ENCODE results near the gene DLGAP5. TPM values are rescaled to one million over a fixed set of nuclear protein-coding genes. Genes with fewer than 3 reads are reported as not detected.

Gene DLGAP5
- total and polyA plus RNA-seq, 2 of the 13 experiments (the other 11 are each of a cell fraction or from before 2014, with no cell fraction given) = 7.7 to 55.8 TPM

DNA sequence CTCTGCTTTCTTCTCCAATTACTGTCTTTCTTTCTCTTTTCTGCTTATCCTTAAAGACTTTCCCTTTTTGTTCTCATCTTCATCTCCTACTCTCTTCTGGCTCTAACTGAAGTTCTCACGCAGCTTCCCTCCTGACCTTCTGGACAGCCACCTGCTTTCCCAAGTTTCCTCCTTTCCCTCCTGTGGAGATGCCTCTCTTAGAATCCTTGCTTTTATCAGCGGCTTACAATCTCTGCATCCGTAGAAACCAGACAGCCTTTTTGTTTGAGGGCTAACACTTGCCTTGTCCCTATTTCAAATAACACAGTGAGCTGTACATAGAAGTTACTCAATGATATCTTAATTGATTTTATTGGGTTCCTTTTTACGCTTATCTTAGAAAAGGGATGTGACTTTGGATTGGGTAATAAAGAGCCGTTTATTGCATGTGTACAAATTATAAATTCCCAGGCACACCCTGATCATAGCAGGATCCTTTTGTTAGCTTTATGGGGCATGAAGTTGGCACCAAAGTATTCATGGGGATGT lies 64.4 kb downstream of the DLGAP5 start (continued):
- TF ChIP-seq FOXK2 (IDR thresholded peaks at IDR 0.05) (no peak), ZNF282 (IDR thresholded peaks at IDR 0.05; ENCODE audit: partially characterized antibody) (no peak), ZNF510 (CRISPR knock-in tag; IDR thresholded peaks at IDR 0.05; ENCODE audit: low read depth) (no peak), ZNF784 (CRISPR knock-in tag; IDR thresholded peaks at IDR 0.05; ENCODE audit: borderline replicate concordance) (no peak)

GRCh38 chr14:55126034-55126433 lies 65.4 kb downstream of the DLGAP5 start:
- Histone ChIP-seq H3K36me3 (replicated peaks in 1 of 2; ENCODE audit: control insufficient read depth in 1 of 2, insufficient read depth in 2 of 2, low read length in 2 of 2) (no peaks in the 10 kb centered on the region), H3K4me2 (ENCODE audit: low read depth, low read length) (no peak overlapping the region), H3K9ac (ENCODE audit: insufficient read depth, low read depth, low read length) (no peak overlapping the region), H2AFZ (ENCODE audit: low read length) (no peak overlapping the region), H3K27ac (ENCODE audit: extremely low read length, insufficient read depth, low read length) (no peak overlapping the region), H3K27me3 (ENCODE audit: control insufficient read depth in 1 of 2, insufficient read depth in 2 of 2, low read length in 2 of 2) (peaks cover 2 to 14% of the 10 kb centered on the region in 2 experiments; a peak in 3 of 5 replicates), H3K9me3 (ENCODE audit: low read length) (no peaks in the 10 kb centered on the region), H3K79me2 (ENCODE audit: insufficient read depth, low read length) (peaks cover 5% of the 10 kb centered on the region), H4K20me1 (ENCODE audit: insufficient read depth, low read length) (no peaks in the 10 kb centered on the region), H3K4me3 (replicated peaks in 1 of 3; ENCODE audit: insufficient read depth in 1 of 3, low read depth in 2 of 3, low read length in 3 of 3) (no peak overlapping the region), H3K4me1 (ENCODE audit: insufficient read depth, low read length) (peaks cover 53% of the 10 kb centered on the region)
- intact Hi-C loops (cut with micrococcal nuclease; ENCODE audit: unreplicated experiment) = no loop called here
- DNase-seq (ENCODE audit: low spot score) = no peak
- ATAC-seq = no peak
- BruUV-seq (replicated peaks) = no TSS peak
- FAIRE-seq = no peak
- POLR2A ChIA-PET = no interaction called here
- WGBS (ENCODE audit: low lambda C conversion rate) = 22% methylated on average over 3 of the region's 3 CpGs
- CTCF ChIA-PET (ENCODE audit: low intra/inter-chr PET ratio, low total read pairs) = no interaction called here
- 0 out of 2 replicates have a peak, but pooled peaks have one; percentile 13 for TF ChIP-seq CEBPB (IDR thresholded peaks at IDR 0.05; ENCODE audit: borderline replicate concordance, low read depth, low read length)
- no peak for TF ChIP-seq PCBP1 (IDR thresholded peaks at IDR 0.05; ENCODE audit: borderline replicate concordance, low read depth, low read length)
- in situ Hi-C loops (cut with HindIII; ENCODE audit: extremely low pct_ligation_motif_present, low pct_unique_long_range_greater_than_20kb) = no loop called here

- intact Hi-C loops (cut with micrococcal nuclease; ENCODE audit: unreplicated experiment) (no loop called here), in situ Hi-C loops (cut with HindIII; ENCODE audit: extremely low pct_ligation_motif_present, low pct_unique_long_range_greater_than_20kb) (no loop called here)
- Histone ChIP-seq H3K9me3 (ENCODE audit: low read length) (no peaks in the 10 kb centered on the region), H4K20me1 (ENCODE audit: insufficient read depth, low read length) (no peaks in the 10 kb centered on the region), H3K27me3 (ENCODE audit: control insufficient read depth in 1 of 2, insufficient read depth in 2 of 2, low read length in 2 of 2) (peaks cover 2 to 14% of the 10 kb centered on the region in 2 experiments; a peak in 3 of 5 replicates), H3K9ac (ENCODE audit: insufficient read depth, low read depth, low read length) (no peak overlapping the region), H3K4me3 (replicated peaks in 1 of 3; ENCODE audit: insufficient read depth in 1 of 3, low read depth in 2 of 3, low read length in 3 of 3) (no peak overlapping the region), H2AFZ (ENCODE audit: low read length) (no peak overlapping the region), H3K4me1 (ENCODE audit: insufficient read depth, low read length) (peaks cover 53% of the 10 kb centered on the region), H3K4me2 (ENCODE audit: low read depth, low read length) (no peak overlapping the region), H3K27ac (ENCODE audit: extremely low read length, insufficient read depth, low read length) (no peak overlapping the region), H3K36me3 (replicated peaks in 1 of 2; ENCODE audit: control insufficient read depth in 1 of 2, insufficient read depth in 2 of 2, low read length in 2 of 2) (no peaks in the 10 kb centered on the region), H3K79me2 (ENCODE audit: insufficient read depth, low read length) (peaks cover 2% of the 10 kb centered on the region)
- 90% methylated on average over 2 of the region's 3 CpGs for WGBS (ENCODE audit: low lambda C conversion rate)
- DNase-seq (ENCODE audit: low spot score) = no peak
- FAIRE-seq = no peak
- no peak for ATAC-seq
- ChIA-PET CTCF (ENCODE audit: low intra/inter-chr PET ratio, low total read pairs) (no interaction called here), POLR2A (no interaction called here)
- no peak for TF ChIP-seq SMARCE1 (IDR thresholded peaks at IDR 0.05; ENCODE audit: borderline replicate concordance)
- BruUV-seq (replicated peaks) = no TSS peak
Measured at GRCh38 chr14:55125403-55125802, 66.0 kb downstream of the DLGAP5 start.
